LNCaP clone FGC (cell line): ENCODE measurements around the gene PCDH20.

Source experiments
- DNase-seq: peaks from one replicate; pipeline ENCODE4 v3.0.0-alpha.2; 2011; ENCODE audit warnings: low read depth
- H3K4me3 ChIP-seq: 2 replicates; pipeline ENCODE4 v1.5.1; 2011; ENCODE audit warnings: mild to moderate bottlenecking, low read depth, low read length, control low read depth
- CTCF ChIP-seq: IDR thresholded peaks from 2 replicates; pipeline ENCODE4 v1.5.1; 2012; ENCODE audit warnings: mild to moderate bottlenecking; ENCODE audit not compliant: control insufficient read depth, insufficient read depth; ENCODE audit errors: extremely low read depth

PCDH20 gene

GRCh38 chr13:61362522-61362921 is 53.1 kb downstream of the PCDH20 start:
- TF ChIP-seq CTCF = no peak
- no peak overlapping the region for H3K4me3 ChIP-seq
- no peak for DNase-seq
